Lung microvascular endothelial cell (primary cell): ENCODE measurements around the gene MAPKBP1. TPM values are rescaled to one million over a fixed set of nuclear protein-coding genes. Genes with fewer than 3 reads are reported as not detected.

ENCODE experiments used
- DNase-seq, 2 donors: peaks; one replicate each; pipeline versions ENCODE4 v3.0.0 to v3.0.0-alpha.2; 2010; ENCODE audit warnings: low read depth in 2 of 2
- total RNA-seq: library from RNA; depleted of rRNA; stranded (reverse); fragments of >200 nt; gene quantifications from 2 replicates; pipeline ENCODE4 v1.2.1, GENCODE V29; 2014

MAPKBP1 gene
- total RNA-seq, 1 donor from 2014 or later = 7.1 TPM

DNA sequence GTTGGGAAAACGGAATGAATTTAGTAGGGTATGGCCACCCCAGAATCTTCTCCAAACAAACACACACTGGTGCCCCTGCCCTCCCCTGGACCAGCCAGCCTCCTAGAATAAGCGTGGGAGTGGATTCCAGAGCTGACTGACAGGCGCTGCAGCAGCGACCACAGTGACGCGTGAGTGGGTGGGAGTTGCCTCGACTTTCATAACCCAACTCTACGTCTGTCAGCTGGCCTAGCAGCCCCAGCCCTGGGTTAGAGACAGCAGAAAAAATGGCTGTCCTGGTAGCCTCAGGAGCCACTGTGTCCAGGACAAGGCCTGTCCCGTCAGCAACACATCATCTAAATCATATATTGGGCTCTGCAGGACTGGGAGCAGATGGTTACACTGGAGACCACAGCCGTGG, 74.3 kb downstream of the MAPKBP1 start:
- DNase-seq = no peak

DNA sequence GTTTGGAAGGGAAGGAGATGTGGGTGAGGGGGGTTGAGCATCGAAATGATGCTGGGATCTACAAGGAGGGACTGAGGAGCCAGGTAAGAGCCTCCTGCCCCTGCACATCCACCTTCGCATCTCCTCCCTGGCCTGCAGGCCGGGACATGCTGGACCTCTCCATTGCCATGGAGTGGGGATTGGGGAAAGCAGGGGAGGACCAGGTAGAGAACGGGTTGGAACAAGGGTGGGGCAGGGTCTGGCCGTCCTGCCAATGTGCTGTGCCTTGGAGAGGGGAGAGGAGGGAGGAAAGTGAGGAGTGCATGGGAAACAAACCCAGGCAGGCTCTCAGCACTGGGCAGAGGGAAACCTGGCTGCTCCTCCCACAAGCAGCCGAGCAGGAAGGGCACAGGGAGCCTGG, 74.9 kb downstream of the MAPKBP1 start:
- DNase-seq = no peak

DNA sequence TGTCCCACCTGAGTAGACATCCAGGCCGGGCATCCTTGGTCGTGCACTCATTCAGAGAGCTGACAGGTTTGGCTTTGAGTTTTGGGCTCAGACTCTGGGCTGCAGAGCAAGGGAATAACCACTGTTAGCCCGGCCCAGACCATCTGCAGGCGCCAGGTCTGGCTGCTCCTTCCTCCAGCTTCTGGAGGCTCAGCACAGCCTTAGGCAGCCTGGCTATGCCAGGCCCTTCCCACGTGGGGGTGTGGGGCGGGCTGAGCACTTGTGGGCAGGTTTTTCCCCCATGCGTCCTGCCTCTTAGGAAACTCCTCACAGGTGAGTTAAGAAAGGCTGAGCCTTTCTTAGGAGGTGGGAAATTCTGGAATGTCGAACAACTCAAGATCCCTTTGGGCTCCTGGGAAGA, 75.6 kb downstream of the MAPKBP1 start:
- DNase-seq = no peak

DNA sequence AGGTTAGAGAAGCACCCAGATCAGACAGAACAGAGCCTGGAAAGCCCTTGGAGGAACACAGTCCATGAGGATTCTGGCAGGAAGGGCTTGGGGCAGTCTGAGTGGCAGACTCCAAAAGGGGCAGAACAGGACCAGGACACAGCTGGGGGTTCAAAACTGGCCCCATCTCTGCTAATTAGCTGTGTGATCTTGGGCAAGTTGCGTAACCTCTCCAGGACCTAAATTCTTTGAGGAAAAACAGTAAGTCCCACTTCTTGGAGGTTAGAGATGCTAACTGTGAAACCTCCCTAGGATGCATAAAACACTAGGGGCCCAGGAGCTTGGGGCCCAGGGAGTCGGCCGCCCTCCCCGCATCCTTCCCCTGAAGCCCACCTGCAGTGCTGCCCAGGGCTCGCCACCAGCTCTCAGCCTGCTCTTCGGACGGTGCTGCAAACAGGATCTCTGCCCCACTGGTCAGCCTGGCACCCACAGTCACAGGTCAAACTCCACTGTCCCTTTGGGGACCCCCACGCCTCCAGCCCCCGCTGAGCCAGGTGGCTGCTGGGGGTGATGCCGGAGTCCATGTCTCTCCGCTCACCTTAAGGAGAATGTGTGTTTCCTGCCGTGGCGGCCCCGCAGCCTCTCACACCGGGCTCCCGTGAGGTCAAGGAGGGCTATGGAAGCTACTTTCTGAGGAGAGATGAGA, 76.3 kb downstream of the MAPKBP1 start:
- DNase-seq = no peak

- no peak for DNase-seq
Observed at GRCh38 chr15:41851167-41851523, 76.9 kb downstream of the MAPKBP1 start.

GRCh38 chr15:41851755-41852370, 77.6 kb downstream of the MAPKBP1 start:
- DNase-seq = no peak

GRCh38 chr15:41852736-41853590, 78.7 kb downstream of the MAPKBP1 start:
- DNase-seq = no peak

DNA sequence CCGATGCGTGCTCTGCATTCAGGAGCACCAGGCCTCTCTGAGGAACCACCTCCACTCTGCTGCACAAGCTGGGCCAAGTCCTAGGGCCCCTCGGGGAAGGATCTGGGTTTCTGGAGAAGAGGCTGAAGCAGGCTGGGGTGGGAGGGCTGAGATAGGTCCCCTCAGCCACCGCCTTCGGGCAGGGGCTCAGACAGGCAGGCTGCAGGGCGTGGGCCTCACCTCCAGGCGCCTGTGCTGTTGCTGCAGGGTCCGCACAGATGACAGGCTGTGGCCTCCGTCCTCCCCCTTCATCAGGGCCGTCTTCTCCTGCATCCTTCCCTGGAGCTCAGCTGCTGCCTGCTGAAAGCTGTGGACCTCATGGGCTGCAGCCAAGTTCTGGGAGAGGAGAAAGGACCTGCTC, 79.5 kb downstream of the MAPKBP1 start:
- DNase-seq = no peak

GRCh38 chr15:41854443-41854842, 80.2 kb downstream of the MAPKBP1 start:
- no peak for DNase-seq

- DNase-seq = no peak
Observed at GRCh38 chr15:41855261-41855961, 81.1 kb downstream of the MAPKBP1 start.

- no peak for DNase-seq
Observed at GRCh38 chr15:41856262-41856661, 82.0 kb downstream of the MAPKBP1 start.

GRCh38 chr15:41856716-41857115, 82.4 kb downstream of the MAPKBP1 start:
- DNase-seq = no peak

DNA sequence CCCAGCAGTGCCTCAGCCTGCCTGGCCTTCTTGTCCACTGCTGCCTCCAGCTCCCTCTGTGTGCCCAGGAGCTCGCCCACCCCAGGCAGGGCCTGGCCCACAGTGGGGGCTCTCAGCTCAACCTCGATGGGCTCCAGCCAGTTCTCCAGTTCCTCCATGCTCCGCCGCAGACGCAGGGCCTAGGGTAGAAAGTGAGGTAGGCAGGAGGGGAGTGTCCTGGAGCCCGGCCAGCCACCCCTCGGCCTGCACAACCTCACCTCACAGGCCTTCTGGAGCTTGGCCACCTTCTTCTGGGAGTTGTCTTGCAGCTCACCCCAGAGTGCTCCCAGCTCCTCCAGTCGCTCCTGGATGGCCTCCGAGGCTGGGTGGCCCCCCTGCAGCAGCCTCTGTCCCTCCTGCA, 83.0 kb downstream of the MAPKBP1 start:
- no peak for DNase-seq

- DNase-seq = no peak
Observed at GRCh38 chr15:41858756-41859155, 84.5 kb downstream of the MAPKBP1 start.

DNA sequence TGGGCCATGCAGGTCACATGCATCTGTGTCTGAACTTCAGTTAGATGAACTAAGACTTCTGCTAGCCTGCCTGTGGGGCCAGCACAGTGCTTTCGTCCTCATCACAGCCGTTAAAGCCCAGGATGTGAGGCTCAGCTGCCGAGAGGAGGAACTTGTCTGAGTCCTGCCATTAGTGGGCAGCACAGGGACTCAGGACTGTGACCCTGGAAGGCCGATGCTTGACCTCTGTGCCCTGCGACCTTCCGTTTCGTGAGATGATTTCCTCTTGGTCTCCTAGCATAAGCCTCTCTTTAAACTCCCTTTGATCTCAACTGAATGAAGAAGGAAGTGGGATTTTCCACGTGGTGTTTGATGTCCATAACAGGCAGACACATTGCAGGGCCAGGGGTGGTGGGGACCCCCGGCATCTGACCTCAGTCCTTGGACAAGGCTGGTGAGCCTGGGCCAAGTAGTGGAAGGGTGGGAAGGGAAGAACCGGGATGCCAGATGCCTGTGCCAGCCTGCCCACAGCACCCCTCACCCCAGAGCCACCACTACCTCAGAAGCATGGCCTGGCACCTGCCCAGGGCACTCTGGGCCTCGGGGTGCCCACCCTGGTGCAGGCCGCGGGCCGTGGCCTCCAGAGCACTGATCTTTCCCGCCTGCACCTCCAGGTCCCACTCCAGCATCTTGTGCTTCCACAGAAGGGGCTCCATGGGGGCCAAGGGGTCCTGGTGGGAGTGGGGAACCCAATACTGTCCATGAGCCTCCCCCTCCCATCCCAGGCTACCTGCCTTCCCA, 86.0 kb downstream of the MAPKBP1 start:
- DNase-seq = peak in 1 of 2 donors; percentile 36

DNA sequence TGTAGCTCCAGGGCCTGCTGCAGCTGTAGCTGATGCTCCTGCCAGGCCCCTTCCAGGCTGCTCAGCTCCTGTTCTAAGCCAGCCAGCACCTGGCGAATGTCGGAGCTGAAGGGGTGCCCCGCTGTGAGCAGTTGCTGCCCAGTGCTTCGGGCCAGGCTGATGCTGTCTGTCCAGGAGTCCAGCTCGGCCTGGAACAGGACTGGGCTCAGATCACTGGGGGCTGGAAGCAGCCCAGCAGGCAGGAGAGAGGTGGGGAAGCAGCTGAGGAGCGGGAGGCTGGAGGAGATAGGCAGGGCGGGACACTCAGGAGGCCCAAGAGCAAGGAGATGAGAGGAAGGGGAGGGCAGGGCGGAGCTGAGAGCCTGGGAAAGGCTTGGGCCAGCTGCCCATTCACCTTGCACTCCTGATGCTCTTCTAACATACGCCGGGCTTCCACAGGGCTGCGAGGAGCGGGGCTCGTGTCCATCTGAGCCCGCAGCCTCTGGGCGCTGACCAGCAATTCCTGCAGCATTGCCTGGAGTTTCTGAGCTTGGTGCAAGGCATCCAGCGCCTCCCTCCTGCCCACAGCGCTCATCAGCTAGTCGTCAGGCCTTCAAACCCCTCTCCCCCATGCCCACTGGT, 87.6 kb downstream of the MAPKBP1 start:
- DNase-seq = no peak

- no peak for DNase-seq
Observed at GRCh38 chr15:41862515-41863116, 88.3 kb downstream of the MAPKBP1 start.

DNA sequence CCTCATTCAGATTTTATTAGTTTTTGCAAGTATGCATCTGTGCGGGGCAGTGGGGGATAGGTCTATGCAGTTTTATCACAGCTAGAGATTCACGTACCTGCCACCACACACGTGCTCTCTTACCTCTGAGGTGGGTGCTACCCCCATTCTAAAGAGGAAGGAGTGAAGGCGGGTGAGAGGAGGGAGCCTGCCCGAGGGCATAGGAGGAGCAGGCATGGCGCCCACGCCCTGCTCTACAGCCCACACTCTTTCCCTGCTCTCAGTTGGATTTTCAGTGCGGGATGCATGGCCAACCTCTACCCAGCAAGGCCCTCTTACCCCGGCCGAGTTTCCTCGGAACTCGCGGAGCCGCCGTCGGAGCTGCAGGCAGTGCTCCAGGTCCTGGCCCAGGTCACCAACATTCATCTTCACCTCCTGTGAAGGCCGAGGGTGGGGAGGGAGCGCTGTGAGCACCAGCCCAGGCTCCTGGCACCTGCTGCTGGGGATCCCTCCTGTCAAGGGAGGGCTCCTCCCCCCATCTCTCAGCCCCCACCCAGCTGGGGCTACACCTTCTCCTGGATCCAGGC, 91.3 kb downstream of the MAPKBP1 start:
- no peak for DNase-seq

GRCh38 chr15:41866263-41866703, 92.0 kb downstream of the MAPKBP1 start:
- DNase-seq = no peak
